ENCODE measurements around the gene RABGAP1L.

- TF ChIP-seq BCLAF1 (IDR thresholded peaks at IDR 0.05) (no peak), EZH2 (IDR thresholded peaks at IDR 0.05; ENCODE audit: borderline replicate concordance, control insufficient read depth, low read depth, low read length) (no peak), STAT3 (IDR thresholded peaks at IDR 0.05; ENCODE audit: low read depth, low read length) (no peak), HDAC2 (IDR thresholded peaks at IDR 0.05) (no peak), POLR2AphosphoS5 (IDR thresholded peaks at IDR 0.05; ENCODE audit: low read length) (no peak), EP300 (IDR thresholded peaks at IDR 0.05; ENCODE audit: borderline replicate concordance in 1 of 2, control insufficient read depth in 1 of 2, low read depth in 2 of 2, low read length in 2 of 2) (no peak), TAF1 (IDR thresholded peaks at IDR 0.05; ENCODE audit: borderline replicate concordance, low read depth, low read length) (no peak), RAD21 (IDR thresholded peaks at IDR 0.05; ENCODE audit: insufficient read depth, low read depth, low read length) (no peak), SRF (IDR thresholded peaks at IDR 0.05; ENCODE audit: low read depth in 2 of 2, low read length in 2 of 2) (no peak), CTCF (IDR thresholded peaks at IDR 0.05 in 2 of 3, conservative IDR thresholded peaks at IDR 0.05 in 1 of 3; ENCODE audit: control insufficient read depth in 2 of 3, extremely low read depth in 1 of 3, insufficient read depth in 1 of 3, low read depth in 3 of 3, low read length in 3 of 3) (no peak)
Measured at GRCh38 chr1:174753131-174753530, 593.8 kb downstream of the RABGAP1L start.

Data from GM12878 (cell line).